Mucosa of descending colon (tissue), 3 donors: ENCODE results near the gene GPR32. TPM values are rescaled to one million over a fixed set of nuclear protein-coding genes. Genes with fewer than 3 reads are reported as not detected.
"Not testable (repeated sequence)": the region's sequence is repeated elsewhere in the genome, so short reads cannot be mapped to it uniquely, and the experiment has no call there.

ENCODE experiments used
- ATAC-seq: fragments of 200-7000 bp; cut with Tn5 transposase; one replicate; pipeline ENCODE4 v1.9.1; 2020; ENCODE audit warnings: mild to moderate bottlenecking, moderate library complexity
- DNase-seq, 3 donors: peaks; one replicate each; pipeline ENCODE4 v3.0.0-alpha.2; 2020
- H3K36me3 ChIP-seq: fragments of 200-600 bp; one replicate; pipeline ENCODE4 v1.8.0; 2021; ENCODE audit warnings: low read depth, mild to moderate bottlenecking
- H3K4me1 ChIP-seq: fragments of 200-600 bp; one replicate; pipeline ENCODE4 v1.8.0; 2021; ENCODE audit warnings: low read depth, mild to moderate bottlenecking
- H3K4me3 ChIP-seq: fragments of 200-600 bp; one replicate; pipeline ENCODE4 v1.8.0; 2021; ENCODE audit warnings: mild to moderate bottlenecking
- H3K9me3 ChIP-seq: fragments of 200-600 bp; one replicate; pipeline ENCODE4 v1.8.0; 2021; ENCODE audit warnings: mild to moderate bottlenecking
- intact Hi-C, 2 donors: fragments of 100-400 bp; cut with DNase I in 1 of 2; cut with micrococcal nuclease in 1 of 2; formaldehyde crosslinking; loops; one replicate each; pipeline versions ENCODE4 v1.11.0 to v1.11.1; 2022; cut with DNase I, micrococcal nuclease
- total RNA-seq, 3 donors: library from RNA; stranded (reverse); fragmentation: NEBNext Ultra II Directional in 2 of 3; extraction: Animal tissue kit (Norgen Biotek cat#: 25700) in 2 of 3; gene quantifications; one replicate each; pipeline versions ENCODE4 v1.2.1 to v1.2.4, GENCODE V29; 2021 to 2023
- TF ChIP-seq, protein P1 (sequence below): fragments of 200-600 bp; IDR thresholded peaks from one replicate; pipeline ENCODE4 v1.8.0; 2022; ENCODE audit warnings: antibody characterized with exemption, mild to moderate bottlenecking
- donor health status: DM: no; HTN: no; CAD: no; lungs with moderate emphysema.
- donor health status: DM: no; HTN: no; CAD: no.
- donor health status: DM: no; HTN: yes; CAD: no.

Gene GPR32
- total RNA-seq, 3 donors from 2014 or later, result not detected

DNA sequence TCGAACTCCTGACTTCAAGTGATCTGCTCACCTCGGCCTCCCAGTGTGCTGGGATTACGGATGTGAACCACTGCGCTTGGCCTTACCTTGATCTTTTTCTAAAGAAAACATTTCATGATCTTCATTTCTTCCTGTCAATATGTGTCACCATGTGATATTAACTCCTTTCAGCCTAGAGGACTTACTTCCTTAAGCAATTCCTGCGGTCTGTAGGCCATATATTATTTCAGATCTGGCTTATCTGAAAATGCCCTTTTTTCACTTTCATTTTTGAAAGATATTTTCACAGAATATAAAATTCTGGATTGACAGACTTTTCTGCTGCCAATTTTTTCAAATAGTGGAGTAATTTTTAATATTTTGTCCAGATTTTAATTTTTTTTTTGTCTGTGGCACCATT lies 2.0 kb upstream of the GPR32 start:
- TF ChIP-seq, protein P1, sequence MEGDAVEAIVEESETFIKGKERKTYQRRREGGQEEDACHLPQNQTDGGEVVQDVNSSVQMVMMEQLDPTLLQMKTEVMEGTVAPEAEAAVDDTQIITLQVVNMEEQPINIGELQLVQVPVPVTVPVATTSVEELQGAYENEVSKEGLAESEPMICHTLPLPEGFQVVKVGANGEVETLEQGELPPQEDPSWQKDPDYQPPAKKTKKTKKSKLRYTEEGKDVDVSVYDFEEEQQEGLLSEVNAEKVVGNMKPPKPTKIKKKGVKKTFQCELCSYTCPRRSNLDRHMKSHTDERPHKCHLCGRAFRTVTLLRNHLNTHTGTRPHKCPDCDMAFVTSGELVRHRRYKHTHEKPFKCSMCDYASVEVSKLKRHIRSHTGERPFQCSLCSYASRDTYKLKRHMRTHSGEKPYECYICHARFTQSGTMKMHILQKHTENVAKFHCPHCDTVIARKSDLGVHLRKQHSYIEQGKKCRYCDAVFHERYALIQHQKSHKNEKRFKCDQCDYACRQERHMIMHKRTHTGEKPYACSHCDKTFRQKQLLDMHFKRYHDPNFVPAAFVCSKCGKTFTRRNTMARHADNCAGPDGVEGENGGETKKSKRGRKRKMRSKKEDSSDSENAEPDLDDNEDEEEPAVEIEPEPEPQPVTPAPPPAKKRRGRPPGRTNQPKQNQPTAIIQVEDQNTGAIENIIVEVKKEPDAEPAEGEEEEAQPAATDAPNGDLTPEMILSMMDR, result no peak
- ATAC-seq (no peak), DNase-seq (no peak)
- Histone ChIP-seq H3K4me3 (no peak overlapping the region), H3K36me3 (no peaks in the 10 kb centered on the region), H3K4me1 (no peaks in the 10 kb centered on the region), H3K9me3 (peaks cover 3% of the 10 kb centered on the region)
- intact Hi-C loops, result no loop called here

DNA sequence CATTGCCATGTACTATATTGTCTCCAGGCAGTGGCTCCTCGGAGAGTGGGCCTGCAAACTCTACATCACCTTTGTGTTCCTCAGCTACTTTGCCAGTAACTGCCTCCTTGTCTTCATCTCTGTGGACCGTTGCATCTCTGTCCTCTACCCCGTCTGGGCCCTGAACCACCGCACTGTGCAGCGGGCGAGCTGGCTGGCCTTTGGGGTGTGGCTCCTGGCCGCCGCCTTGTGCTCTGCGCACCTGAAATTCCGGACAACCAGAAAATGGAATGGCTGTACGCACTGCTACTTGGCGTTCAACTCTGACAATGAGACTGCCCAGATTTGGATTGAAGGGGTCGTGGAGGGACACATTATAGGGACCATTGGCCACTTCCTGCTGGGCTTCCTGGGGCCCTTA lies 624 bp downstream of the GPR32 start:
- H3K4me3 ChIP-seq, result no peak overlapping the region
- TF ChIP-seq, protein P1, result no peak
- intact Hi-C loops, result no loop called here
- H3K9me3 ChIP-seq, result peaks cover 3% of the 10 kb centered on the region
- no peak for DNase-seq
- no peak for ATAC-seq
- no peaks in the 10 kb centered on the region for H3K36me3 ChIP-seq
- no peaks in the 10 kb centered on the region for H3K4me1 ChIP-seq

DNA sequence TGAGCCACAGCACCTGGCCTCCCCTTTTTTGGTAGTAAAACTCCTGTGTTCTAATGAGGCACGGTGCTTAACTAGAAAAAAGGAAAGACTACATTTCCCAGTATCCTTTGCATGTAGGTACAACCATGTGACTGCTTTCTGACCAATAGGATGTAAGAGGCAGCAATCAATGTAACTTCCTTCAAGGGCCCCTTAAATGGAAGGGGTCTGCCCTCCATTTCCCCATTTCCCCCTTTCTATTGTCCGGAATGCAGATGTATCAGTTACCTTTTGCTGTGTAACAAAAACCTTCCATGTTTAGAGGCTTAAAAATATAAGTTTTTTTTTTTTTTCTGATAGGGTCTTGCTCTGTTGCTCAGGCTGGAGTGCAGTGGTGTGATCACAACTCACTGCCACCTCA lies 2.2 kb downstream of the GPR32 start:
- ATAC-seq (no peak), DNase-seq (no peak)
- intact Hi-C loops, result no loop called here
- Histone ChIP-seq H3K9me3 (peaks cover 3% of the 10 kb centered on the region), H3K4me1 (no peaks in the 10 kb centered on the region), H3K4me3 (no peak overlapping the region), H3K36me3 (no peaks in the 10 kb centered on the region)
- TF ChIP-seq, protein P1, result no peak

DNA sequence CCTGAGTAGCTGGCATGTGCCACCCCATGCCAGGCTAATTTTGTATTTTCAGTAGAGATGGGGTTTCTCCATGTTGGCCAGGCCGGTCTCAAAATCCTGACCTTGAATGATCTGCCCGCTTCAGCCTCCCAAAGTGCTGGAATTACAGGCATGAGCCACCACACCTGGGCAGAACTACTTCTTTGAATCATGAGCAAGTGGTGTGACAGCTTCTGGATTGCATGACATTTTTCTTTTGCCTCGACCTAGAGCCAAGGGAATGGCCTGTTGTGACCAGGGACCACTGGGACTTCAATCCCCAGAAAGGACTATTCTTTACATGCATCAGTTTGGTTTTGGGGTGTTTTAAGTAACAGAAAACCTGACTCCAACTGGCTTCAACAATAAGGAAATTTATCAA lies 2.6 kb downstream of the GPR32 start:
- ATAC-seq, H3K36me3 ChIP-seq, H3K9me3 ChIP-seq, intact Hi-C loops, H3K4me1 ChIP-seq, H3K4me3 ChIP-seq, DNase-seq: not testable (repeated sequence)

DNA sequence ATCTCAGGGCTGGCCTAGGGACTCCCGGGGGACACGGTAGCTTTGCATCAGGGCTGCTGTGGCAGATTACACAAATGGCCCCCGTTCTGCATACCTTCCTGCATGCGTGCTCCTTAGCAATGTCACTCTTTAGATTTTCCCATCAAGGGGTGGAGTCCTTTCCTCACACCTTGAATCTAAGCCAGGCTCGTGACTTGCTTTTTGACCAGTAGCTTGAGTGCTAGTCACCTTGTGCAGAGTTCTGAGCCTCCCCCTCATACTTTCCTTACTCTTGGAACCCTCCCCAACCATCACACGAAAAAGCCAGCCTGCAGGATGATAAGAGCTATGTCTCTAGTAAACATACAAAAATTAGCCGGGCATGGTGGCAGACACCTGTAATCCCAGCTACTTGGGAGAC lies 3.2 kb downstream of the GPR32 start:
- H3K4me1 ChIP-seq, DNase-seq, ATAC-seq, intact Hi-C loops, H3K9me3 ChIP-seq, H3K4me3 ChIP-seq, H3K36me3 ChIP-seq: not testable (repeated sequence)

DNA sequence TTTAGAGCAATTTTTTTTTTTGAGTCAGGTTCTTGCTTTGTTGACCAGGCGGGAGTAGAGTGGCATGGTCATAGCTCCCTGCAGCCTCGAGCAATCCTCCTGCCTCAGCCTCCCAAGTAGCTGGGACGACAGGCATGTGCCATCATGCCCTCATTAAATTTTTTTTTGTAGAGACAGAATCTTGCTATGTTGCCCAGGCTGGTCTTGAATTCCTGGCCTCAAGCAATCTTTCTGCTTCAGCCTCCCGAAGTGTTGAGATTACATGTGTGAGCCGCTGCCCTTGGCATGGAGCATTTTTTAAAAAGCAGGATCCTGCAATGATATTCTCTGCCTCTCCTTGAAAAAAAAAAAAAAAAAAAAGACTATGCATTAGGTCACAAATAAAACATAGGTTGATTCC lies 5.9 kb downstream of the GPR32 start:
- Histone ChIP-seq H3K36me3 (no peaks in the 10 kb centered on the region), H3K4me1 (no peaks in the 10 kb centered on the region), H3K9me3 (peaks cover 3% of the 10 kb centered on the region), H3K4me3 (no peak overlapping the region)
- ATAC-seq, result no peak
- DNase-seq, result no peak
- intact Hi-C loops, result no loop called here
- TF ChIP-seq, protein P1, result no peak

DNA sequence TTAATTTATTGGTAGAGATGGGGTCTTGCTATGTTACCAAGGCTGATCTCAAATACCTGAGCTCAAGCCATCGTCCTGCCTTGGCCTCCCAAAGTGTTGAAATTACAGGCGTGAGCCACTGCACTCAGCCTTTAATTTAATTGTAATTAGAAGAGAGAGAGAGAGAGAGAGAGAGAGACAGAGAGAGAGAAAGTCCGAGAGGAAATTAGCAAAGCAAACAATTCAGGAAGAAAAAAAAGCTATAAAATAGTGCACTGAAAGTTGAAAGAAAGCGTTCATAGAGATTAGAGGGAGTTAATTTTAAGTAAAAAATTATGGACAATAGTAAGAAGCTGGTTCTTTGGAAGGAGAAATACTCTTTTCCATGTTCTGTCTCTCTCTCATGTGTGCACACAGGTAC lies 7.0 kb downstream of the GPR32 start:
- TF ChIP-seq, protein P1, result no peak
- no peak overlapping the region for H3K4me3 ChIP-seq
- DNase-seq (no peak), ATAC-seq (no peak)
- H3K4me1 ChIP-seq, result no peaks in the 10 kb centered on the region
- intact Hi-C loops, result no loop called here
- peaks cover 3% of the 10 kb centered on the region for H3K9me3 ChIP-seq
- H3K36me3 ChIP-seq, result no peaks in the 10 kb centered on the region
